ENCODE data around the gene THBS2. TPM values are rescaled to one million over a fixed set of nuclear protein-coding genes. Genes with fewer than 3 reads are reported as not detected.

THBS2 gene
- total and polyA plus RNA-seq, 2 donors (not counting 3 experiments of a cell fraction or from before 2014, with no cell fraction given) = 0.08 TPM; not detected in 1

GRCh38 chr6:169216830-169217229, 36.8 kb downstream of the THBS2 start:
- Histone ChIP-seq H4K20me1 (replicated peaks; ENCODE audit: control insufficient read depth, extremely low read depth, insufficient read depth, low read length) (no peaks in the 10 kb centered on the region), H3K4me3 (replicated peaks in 1 of 3; ENCODE audit: insufficient read depth in 1 of 3, low read depth in 1 of 3, low read length in 3 of 3) (no peak overlapping the region), H3K36me3 (ENCODE audit: control insufficient read depth in 2 of 2, extremely low read depth in 1 of 2, insufficient read depth in 2 of 2, low read length in 2 of 2) (no peaks in the 10 kb centered on the region), H3K9me1 (replicated peaks; ENCODE audit: control insufficient read depth, extremely low read depth, insufficient read depth, low read length) (no peaks in the 10 kb centered on the region), H3K79me2 (ENCODE audit: control insufficient read depth, insufficient read depth, low read length) (no peaks in the 10 kb centered on the region), H2AFZ (ENCODE audit: low read depth, low read length) (no peak overlapping the region), H3K27ac (ENCODE audit: insufficient read depth, low read depth, low read length) (no peak overlapping the region), H3K27me3 (ENCODE audit: control insufficient read depth in 2 of 2, insufficient read depth in 2 of 2, low read length in 2 of 2) (no peaks in the 10 kb centered on the region), H3K9me3 (replicated peaks; ENCODE audit: control insufficient read depth, insufficient read depth, low read length) (no peaks in the 10 kb centered on the region), H3K9ac (replicated peaks; ENCODE audit: extremely low read depth, insufficient read depth, low read length) (no peak overlapping the region), H3K4me1 (ENCODE audit: control insufficient read depth, extremely low read depth, insufficient read depth, low read length) (peaks cover 5% of the 10 kb centered on the region), H3K4me2 (ENCODE audit: insufficient read depth, low read length) (no peak overlapping the region)
- ChIA-PET POLR2A (no interaction called here), CTCF (no interaction called here)
- dilution Hi-C loops (cut with MboI; ENCODE audit: extremely low pct_ligation_motif_present, low sequenced_read_pairs) = no loop called here
- no TSS peak for BruUV-seq (replicated peaks)
- TF ChIP-seq MAX (IDR thresholded peaks at IDR 0.05; ENCODE audit: insufficient read depth, insufficient read length) (no peak), JUN (IDR thresholded peaks at IDR 0.05; ENCODE audit: borderline replicate concordance, insufficient read depth, insufficient read length, low read depth) (no peak), POLR2AphosphoS5 (IDR thresholded peaks at IDR 0.05; ENCODE audit: insufficient read depth, low read depth, low read length) (no peak), GATA2 (IDR thresholded peaks at IDR 0.05; ENCODE audit: insufficient read depth, insufficient read length, low read depth, low read length) (no peak), POLR2A (IDR thresholded peaks at IDR 0.05; ENCODE audit: low read depth, low read length) (no peak), MYC (IDR thresholded peaks at IDR 0.05; ENCODE audit: low read depth, low read length) (no peak), CTCF (IDR thresholded peaks at IDR 0.05; ENCODE audit: extremely low read depth in 1 of 2, insufficient read depth in 1 of 2, low read depth in 1 of 2, low read length in 2 of 2) (no peak), FOS (IDR thresholded peaks at IDR 0.05; ENCODE audit: borderline replicate concordance, insufficient read depth, low read length) (no peak), EZH2 (IDR thresholded peaks at IDR 0.05; ENCODE audit: borderline replicate concordance, low read depth, low read length, severe bottlenecking) (no peak)
- FAIRE-seq (no peak), DNase-seq (ENCODE audit: low read depth, low spot score) (no peak)
- intact Hi-C loops (cut with micrococcal nuclease) = no loop called here
